ACC112 (cell line): ENCODE measurements around the gene NFIA.

Source experiments
- H2AFZ ChIP-seq: fragments of 200-600 bp; sonication (generic); one replicate; pipeline ENCODE4 v1.6.0; 2017; ENCODE audit warnings: antibody characterized with exemption, low read length; ENCODE audit not compliant: unreplicated experiment
- H3K27ac ChIP-seq: fragments of 200-600 bp; sonication (generic); 2 replicates; pipeline ENCODE4 v1.5.1; 2014; ENCODE audit warnings: low read depth, mild to moderate bottlenecking, antibody characterized with exemption, low read length, moderate library complexity
- H3K27me3 ChIP-seq: fragments of 200-600 bp; sonication (generic); 2 replicates; pipeline ENCODE4 v1.6.1; 2014; ENCODE audit warnings: mild to moderate bottlenecking, antibody characterized with exemption, low read length, moderate library complexity, mixed read lengths; ENCODE audit not compliant: insufficient read depth
- H3K36me3 ChIP-seq: fragments of 200-600 bp; sonication (generic); 2 replicates; pipeline ENCODE4 v1.6.1; 2016; ENCODE audit warnings: mild to moderate bottlenecking, antibody characterized with exemption, low read length, moderate library complexity, mixed read lengths; ENCODE audit not compliant: insufficient read depth
- H3K4me1 ChIP-seq: fragments of 200-600 bp; sonication (generic); one replicate; pipeline ENCODE4 v1.6.1; 2016; ENCODE audit warnings: low read length, mixed read lengths; ENCODE audit not compliant: insufficient read depth, unreplicated experiment, control insufficient read depth
- H3K4me3 ChIP-seq: fragments of 200-600 bp; sonication (generic); 2 replicates; pipeline ENCODE4 v1.5.1; 2014; ENCODE audit warnings: mild to moderate bottlenecking, low read depth, low read length
- H3K79me2 ChIP-seq: fragments of 200-600 bp; sonication (generic); one replicate; pipeline ENCODE4 v1.6.0; 2016; ENCODE audit warnings: low read length; ENCODE audit not compliant: control insufficient read depth, unreplicated experiment, insufficient read depth

The NFIA gene

DNA sequence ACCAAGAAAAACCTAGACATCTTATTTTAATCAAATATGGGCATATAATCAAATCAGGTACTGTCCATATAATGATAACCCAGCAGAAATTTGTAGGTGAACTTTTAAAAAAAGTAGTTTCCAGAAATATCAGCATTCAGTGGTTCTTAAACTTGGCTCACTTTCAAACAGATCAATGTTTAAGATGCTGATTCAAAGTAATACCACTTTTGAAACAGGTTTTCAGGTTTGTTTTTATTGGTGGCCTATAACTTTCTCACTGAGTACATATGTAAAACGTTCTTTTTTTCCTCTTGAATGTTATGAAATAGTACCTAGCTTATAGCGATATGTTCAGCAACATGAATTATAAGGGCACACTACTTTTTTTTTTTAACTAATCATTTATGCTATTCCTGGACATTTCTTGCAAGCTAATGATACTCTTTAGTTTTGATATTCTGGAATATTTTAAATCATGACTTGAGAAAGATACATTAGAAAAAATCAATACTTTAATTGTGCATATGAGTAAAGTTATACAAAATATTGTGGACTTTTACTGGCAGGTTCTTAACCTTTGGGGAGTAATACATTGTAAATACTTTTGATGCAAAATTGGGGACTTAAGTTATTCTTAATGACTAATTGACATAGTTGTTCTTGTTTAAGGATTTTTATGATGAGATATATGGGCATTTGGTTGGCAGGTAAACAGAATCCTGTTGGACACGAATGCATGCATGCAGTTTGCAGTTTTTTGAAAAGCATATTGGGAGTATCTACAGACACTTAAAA is 3.0 kb downstream of the NFIA start:
- no peak overlapping the region for H2AFZ ChIP-seq
- H3K27me3 ChIP-seq: no peaks in the 10 kb centered on the region
- H3K36me3 ChIP-seq: peaks cover 16% of the 10 kb centered on the region
- H3K4me1 ChIP-seq: peaks cover 16% of the 10 kb centered on the region
- peak overlapping the region; percentile 90 for H3K4me3 ChIP-seq
- peak overlapping the region; percentile 68 for H3K27ac ChIP-seq
- peaks cover 73% of the 10 kb centered on the region for H3K79me2 ChIP-seq

DNA sequence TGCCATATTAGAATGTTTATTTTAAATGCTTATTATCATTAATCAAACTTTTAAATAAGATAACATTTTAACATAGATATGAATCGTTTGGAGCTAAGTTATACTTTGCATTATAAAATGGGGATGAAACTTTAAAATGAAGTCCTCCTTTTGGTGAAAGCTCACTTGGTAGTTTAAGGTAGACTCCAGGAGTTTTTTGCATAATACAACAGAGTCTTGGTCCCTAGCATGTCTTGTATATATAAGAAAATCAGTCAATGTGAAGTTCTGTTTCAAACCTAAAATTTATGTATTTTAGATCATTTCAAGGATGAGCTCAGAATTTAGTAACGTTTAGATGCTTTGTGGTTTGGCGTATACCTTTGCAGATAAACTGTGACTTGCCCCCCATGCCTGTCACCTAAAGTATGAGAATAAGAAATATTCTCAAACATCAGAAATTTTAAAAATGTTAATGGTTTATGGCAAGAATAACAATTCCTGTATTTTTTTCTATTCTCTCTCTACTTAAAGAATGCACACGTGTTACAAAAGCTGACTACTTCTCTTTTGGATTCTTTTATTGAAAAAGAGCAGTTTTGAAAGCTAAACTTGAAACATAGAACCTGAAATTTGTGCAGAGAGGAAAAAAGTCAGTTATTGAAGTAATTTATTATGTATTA is 3.8 kb downstream of the NFIA start:
- H3K27ac ChIP-seq: peak overlapping the region; percentile 6; the same call in 1 of the 2 replicates
- H3K36me3 ChIP-seq: peaks cover 23% of the 10 kb centered on the region
- H3K4me3 ChIP-seq: peak overlapping the region; percentile 90
- H3K27me3 ChIP-seq: no peaks in the 10 kb centered on the region
- peaks cover 81% of the 10 kb centered on the region for H3K79me2 ChIP-seq
- peaks cover 10% of the 10 kb centered on the region for H3K4me1 ChIP-seq
- no peak overlapping the region for H2AFZ ChIP-seq

DNA sequence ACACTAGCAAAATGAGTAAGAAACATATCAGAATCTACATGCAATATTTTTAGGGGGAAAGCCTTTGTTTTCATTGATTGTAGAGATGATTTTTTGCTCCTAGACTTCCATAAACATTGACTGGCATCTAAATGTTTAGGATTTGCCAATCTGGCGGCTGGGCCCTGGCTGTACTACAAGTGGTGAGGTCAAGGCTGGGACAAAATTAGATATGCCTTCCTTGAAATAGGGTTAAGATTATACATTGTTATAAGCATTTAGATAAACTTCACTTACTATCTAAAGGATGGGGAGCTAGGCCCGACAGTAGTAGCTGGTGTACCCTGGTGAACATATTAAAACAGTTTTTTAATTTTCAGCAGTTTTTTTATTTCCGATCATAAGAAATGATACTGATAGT is 5.2 kb downstream of the NFIA start:
- Histone ChIP-seq H2AFZ (no peak overlapping the region), H3K79me2 (peaks cover 95% of the 10 kb centered on the region), H3K27me3 (no peaks in the 10 kb centered on the region), H3K36me3 (peaks cover 26% of the 10 kb centered on the region), H3K27ac (no peak overlapping the region), H3K4me1 (peaks cover 10% of the 10 kb centered on the region), H3K4me3 (peak overlapping the region; percentile 28; the same call in 1 of the 2 replicates)

DNA sequence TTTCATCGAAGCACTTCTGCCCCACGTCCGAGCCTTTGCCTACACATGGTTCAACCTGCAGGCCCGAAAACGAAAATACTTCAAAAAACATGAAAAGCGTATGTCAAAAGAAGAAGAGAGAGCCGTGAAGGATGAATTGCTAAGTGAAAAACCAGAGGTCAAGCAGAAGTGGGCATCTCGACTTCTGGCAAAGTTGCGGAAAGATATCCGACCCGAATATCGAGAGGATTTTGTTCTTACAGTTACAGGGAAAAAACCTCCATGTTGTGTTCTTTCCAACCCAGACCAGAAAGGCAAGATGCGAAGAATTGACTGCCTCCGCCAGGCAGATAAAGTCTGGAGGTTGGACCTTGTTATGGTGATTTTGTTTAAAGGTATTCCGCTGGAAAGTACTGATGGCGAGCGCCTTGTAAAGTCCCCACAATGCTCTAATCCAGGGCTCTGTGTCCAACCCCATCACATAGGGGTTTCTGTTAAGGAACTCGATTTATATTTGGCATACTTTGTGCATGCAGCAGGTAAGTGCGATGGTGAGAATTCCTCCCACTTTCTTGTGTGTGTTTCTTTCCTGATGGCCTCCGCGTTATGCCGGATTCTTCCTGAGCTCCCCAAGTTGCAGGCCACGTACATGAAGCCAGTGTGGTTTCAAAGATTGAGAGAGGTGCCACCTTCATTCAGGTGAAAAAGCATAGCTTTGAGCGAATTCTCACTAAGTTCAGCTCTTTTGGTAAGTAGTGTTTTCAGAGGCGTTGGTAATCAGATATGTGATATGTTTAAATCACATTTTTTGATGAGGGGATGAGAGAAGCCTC is 6.0 kb downstream of the NFIA start:
- Histone ChIP-seq H3K79me2 (peaks cover 91% of the 10 kb centered on the region), H3K27me3 (no peaks in the 10 kb centered on the region), H3K36me3 (peaks cover 26% of the 10 kb centered on the region), H2AFZ (no peak overlapping the region), H3K4me1 (peaks cover 10% of the 10 kb centered on the region), H3K27ac (no peak overlapping the region), H3K4me3 (no peak overlapping the region)

DNA sequence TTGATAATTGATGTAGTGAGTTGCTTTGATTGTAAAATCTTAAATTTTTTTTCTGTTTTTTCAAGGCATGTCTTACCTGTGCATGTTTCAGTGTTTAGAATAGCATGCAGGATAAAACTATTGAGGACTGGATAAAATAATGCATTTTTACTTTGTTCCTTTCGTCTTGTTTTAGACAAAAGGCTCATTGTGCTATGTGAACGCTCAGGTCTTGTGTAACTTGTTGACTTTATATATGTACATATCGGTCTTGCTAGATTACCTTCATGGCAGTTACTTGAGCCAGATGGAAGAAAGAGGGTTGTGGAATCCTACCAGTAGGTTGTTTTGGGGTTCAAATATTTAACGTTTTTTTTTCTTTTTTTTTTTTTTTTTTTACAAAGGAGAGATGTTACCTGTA is 7.0 kb downstream of the NFIA start:
- Histone ChIP-seq H3K36me3 (peaks cover 26% of the 10 kb centered on the region), H3K79me2 (peaks cover 91% of the 10 kb centered on the region), H3K27me3 (no peaks in the 10 kb centered on the region), H3K4me1 (peaks cover 15% of the 10 kb centered on the region), H2AFZ (no peak overlapping the region), H3K27ac (no peak overlapping the region), H3K4me3 (no peak overlapping the region)

DNA sequence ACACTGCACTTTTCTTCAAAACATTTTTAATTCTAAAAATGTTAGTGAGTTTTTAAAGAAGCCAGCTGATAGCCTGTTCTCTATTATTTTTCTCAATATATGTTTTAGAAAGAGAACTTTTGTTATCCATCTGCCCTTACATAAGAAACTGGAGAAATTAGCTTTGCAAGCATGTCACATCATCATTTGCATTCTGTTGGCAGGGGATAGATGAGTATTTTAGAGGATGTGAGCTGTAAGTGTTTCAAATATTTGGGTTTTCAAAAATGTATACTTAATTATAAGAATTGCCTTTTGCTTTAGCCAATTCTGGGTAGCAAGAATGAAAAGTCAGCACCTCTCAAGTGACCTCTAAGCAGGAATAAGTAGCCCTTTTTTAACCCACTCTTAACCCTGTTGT is 7.4 kb downstream of the NFIA start:
- H3K4me1 ChIP-seq: peaks cover 19% of the 10 kb centered on the region

DNA sequence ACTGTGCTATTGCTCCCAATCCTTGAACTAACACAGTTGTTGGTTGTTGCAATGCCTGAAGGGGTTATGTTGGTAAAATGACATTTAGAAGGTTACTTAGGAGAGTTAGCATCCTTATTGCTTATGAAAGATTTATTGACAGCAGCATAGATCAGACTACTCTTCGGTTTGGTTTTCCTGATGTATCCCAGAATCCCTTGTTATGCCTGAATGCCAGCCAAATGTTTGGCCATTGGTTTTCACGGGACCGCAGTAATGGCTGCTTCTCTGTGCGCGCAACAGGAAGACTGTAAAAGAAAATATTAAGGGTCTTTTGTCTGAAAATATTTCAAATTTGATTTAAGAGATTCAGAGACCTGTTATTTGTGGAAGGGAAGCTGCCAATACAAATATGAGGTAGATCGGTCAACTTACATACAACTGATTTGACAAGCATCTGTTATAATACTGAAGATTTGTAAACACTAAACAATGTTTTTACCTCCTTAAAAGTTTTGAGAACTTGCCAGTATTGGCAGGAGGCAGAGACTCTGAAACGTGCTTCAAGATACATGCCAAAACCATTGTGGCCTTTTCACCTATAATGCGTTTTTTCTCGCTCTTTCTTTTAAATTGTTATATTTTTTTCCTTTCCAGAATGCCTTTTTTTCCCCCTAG is 8.3 kb downstream of the NFIA start:
- Histone ChIP-seq H3K27me3 (no peaks in the 10 kb centered on the region), H3K4me3 (no peak overlapping the region), H3K36me3 (peaks cover 26% of the 10 kb centered on the region), H2AFZ (no peak overlapping the region), H3K79me2 (peaks cover 90% of the 10 kb centered on the region), H3K4me1 (peaks cover 24% of the 10 kb centered on the region), H3K27ac (no peak overlapping the region)

More for the DNA sequence above, 7.4 kb downstream of the NFIA start:
- peaks cover 91% of the 10 kb centered on the region for H3K79me2 ChIP-seq
- no peak overlapping the region for H3K4me3 ChIP-seq
- H3K36me3 ChIP-seq: peaks cover 26% of the 10 kb centered on the region
- H2AFZ ChIP-seq: no peak overlapping the region
- no peaks in the 10 kb centered on the region for H3K27me3 ChIP-seq
- H3K27ac ChIP-seq: no peak overlapping the region

DNA sequence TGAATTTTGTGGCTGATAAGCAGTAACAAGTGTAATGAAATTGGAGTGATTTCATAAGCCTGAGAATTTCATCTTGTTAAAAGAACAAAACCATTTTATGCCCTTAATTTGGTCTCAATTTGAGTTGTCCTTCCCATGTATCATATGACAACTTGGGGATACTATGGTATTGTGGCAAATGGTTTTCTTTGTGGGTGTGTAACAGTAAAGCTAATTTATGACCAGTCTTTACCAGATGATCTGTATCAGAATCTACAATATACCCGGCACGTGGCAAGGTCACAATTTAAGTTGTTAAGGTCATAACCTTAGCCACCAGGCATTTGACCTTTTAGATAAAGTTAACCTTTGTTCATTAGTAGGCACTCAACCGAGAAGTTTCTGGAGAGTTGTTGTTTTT is 9.1 kb downstream of the NFIA start:
- H3K79me2 ChIP-seq: peaks cover 85% of the 10 kb centered on the region
- peaks cover 26% of the 10 kb centered on the region for H3K36me3 ChIP-seq
- no peak overlapping the region for H3K27ac ChIP-seq
- peaks cover 20% of the 10 kb centered on the region for H3K4me1 ChIP-seq
- H3K27me3 ChIP-seq: no peaks in the 10 kb centered on the region
- no peak overlapping the region for H3K4me3 ChIP-seq
- H2AFZ ChIP-seq: no peak overlapping the region

DNA sequence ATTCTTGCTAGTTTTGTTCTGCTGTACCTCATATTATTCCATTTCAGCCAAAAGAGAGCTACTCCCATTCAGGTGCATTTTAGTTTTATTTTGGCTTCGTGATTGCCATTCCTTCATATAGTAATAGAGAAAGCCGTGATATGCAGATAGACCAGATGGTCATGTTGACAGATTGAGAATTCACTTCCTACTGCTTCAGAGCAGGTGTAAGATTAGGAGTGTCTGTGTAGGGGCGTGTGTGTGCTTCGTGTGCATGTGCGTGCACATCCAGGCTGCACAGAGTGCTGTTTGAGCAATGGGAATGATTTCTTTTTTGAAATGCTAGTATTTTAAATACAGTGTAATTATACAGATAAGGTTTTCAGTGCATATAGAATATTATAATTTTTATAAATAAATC is 10.3 kb downstream of the NFIA start:
- H3K27ac ChIP-seq: no peak overlapping the region
- H3K27me3 ChIP-seq: no peaks in the 10 kb centered on the region
- H3K4me1 ChIP-seq: peaks cover 26% of the 10 kb centered on the region
- H3K36me3 ChIP-seq: peaks cover 26% of the 10 kb centered on the region
- no peak overlapping the region for H2AFZ ChIP-seq
- H3K79me2 ChIP-seq: peaks cover 75% of the 10 kb centered on the region
- no peak overlapping the region for H3K4me3 ChIP-seq

DNA sequence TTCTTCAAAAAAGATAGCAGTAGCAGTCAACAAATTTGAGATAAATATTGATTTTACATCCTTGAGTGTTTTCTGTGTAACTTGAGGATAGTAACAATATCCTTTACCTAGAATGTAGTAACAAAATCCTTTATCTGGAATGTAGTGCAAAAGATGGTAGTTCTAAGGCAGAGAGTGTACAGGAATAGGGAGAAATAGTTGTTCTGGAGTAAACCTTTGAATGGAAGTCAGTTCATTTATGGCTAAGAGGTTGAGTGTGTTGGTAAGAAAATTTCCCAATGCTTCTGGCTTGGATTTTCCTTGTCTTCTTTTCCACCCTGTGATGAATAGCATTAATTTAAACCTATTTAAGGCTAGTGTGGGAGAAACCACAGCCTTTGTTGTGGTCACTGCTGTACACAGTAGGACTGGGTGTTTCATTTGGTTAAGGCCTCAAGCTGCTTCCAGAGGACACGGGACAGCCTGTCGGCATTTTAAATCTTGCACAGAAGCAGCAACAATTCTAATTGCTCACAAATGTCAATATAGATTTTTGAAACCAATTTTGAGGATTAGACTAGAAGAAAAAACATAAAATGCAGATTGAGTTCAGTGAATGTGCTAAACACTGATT is 11.3 kb downstream of the NFIA start:
- Histone ChIP-seq H3K27ac (no peak overlapping the region), H3K4me3 (peak overlapping the region; percentile 37), H3K4me1 (peaks cover 26% of the 10 kb centered on the region), H3K79me2 (peaks cover 73% of the 10 kb centered on the region), H2AFZ (no peak overlapping the region), H3K36me3 (peaks cover 21% of the 10 kb centered on the region), H3K27me3 (no peaks in the 10 kb centered on the region)
